Right atrium auricular region (tissue), 2 donors: ENCODE data around the gene PGAM2. TPM values are rescaled to one million over a fixed set of nuclear protein-coding genes. Genes with fewer than 3 reads are reported as not detected.

ENCODE experiments used
- DNase-seq: peaks from one replicate; pipeline ENCODE4 v3.0.0-alpha.2; 2019; ENCODE audit warnings: low spot score
- H3K27ac ChIP-seq, 2 donors: fragments of 200-600 bp; sonication (generic); 1 replicate in 1 of 2; 2 replicates in 1 of 2; pipeline ENCODE4 v1.5.1; 2016 to 2019
- H3K27me3 ChIP-seq, 2 donors: fragments of 200-600 bp; sonication (generic); one replicate each; pipeline versions ENCODE4 v1.5.1 to v1.6.0; 2017 to 2019
- H3K36me3 ChIP-seq: fragments of 200-600 bp; sonication (generic); one replicate; pipeline ENCODE4 v1.5.1; 2016
- H3K4me1 ChIP-seq, 2 donors: fragments of 200-600 bp; sonication (generic); one replicate each; pipeline versions ENCODE4 v1.5.1 to v1.6.0; 2017 to 2019
- H3K4me3 ChIP-seq, 2 donors: fragments of 200-600 bp; sonication (generic); 1 replicate in 1 of 2; 2 replicates in 1 of 2; pipeline ENCODE4 v1.5.1; 2017 to 2019; ENCODE audit warnings: mild to moderate bottlenecking in 1 of 2, moderate library complexity in 1 of 2
- H3K9me3 ChIP-seq, 2 donors: fragments of 200-600 bp; sonication (generic); one replicate each; pipeline ENCODE4 v1.5.1; 2019
- CTCF ChIP-seq, 2 donors: fragments of 200-600 bp; sonication (generic); IDR thresholded peaks; one replicate each; pipeline ENCODE4 v1.5.1; 2019; ENCODE audit warnings: antibody characterized with exemption in 2 of 2
- total RNA-seq, 2 donors: library from RNA; depleted of rRNA; stranded (reverse); fragments of >200 nt; gene quantifications; one replicate each; pipeline ENCODE4 v1.1.0, GENCODE V29; 2016

The PGAM2 gene
- total RNA-seq: 1,000 to 10,000 TPM in 1 of 2 donors, 100 to 1,000 TPM in 1; 680 to 2,809 TPM

GRCh38 chr7:44065431-44066110 lies at the start of gene PGAM2:
TSS of gene PGAM2 (minus strand) at chr7:44065567. CDS start at chr7:44065529, 38 bp downstream.
- no peak for TF ChIP-seq CTCF (IDR thresholded peaks at IDR 0.05)
- H3K27me3 ChIP-seq: no peaks in the 10 kb centered on the region
- peak; percentile 81 for DNase-seq
- H3K4me3 ChIP-seq: peak within 1 kb of the TSS; percentile 55 to 63
- peaks cover 20% of the 10 kb centered on the region for H3K36me3 ChIP-seq
- H3K9me3 ChIP-seq: no peaks in the 10 kb centered on the region
- H3K4me1 ChIP-seq: peaks cover 0 to 75% of the 10 kb centered on the region in 2 donors
- peak within 1 kb of the TSS; percentile 86 to 89 for H3K27ac ChIP-seq

- Histone ChIP-seq H3K4me3 (no peak overlapping the region), H3K36me3 (peaks cover 80% of the 10 kb centered on the region), H3K9me3 (no peaks in the 10 kb centered on the region), H3K27ac (peak overlapping the region; percentile 54 to 75), H3K4me1 (peaks cover 0 to 33% of the 10 kb centered on the region in 2 donors), H3K27me3 (no peaks in the 10 kb centered on the region)
- no peak for TF ChIP-seq CTCF (IDR thresholded peaks at IDR 0.05)
- DNase-seq: no peak
Measured at GRCh38 chr7:44114586-44115310, 49.4 kb upstream of the PGAM2 start.

- H3K27me3 ChIP-seq: no peaks in the 10 kb centered on the region
- TF ChIP-seq CTCF (IDR thresholded peaks at IDR 0.05): no peak
- H3K27ac ChIP-seq: peak overlapping the region; percentile 54 to 75
- no peak for DNase-seq
- H3K36me3 ChIP-seq: peaks cover 89% of the 10 kb centered on the region
- no peak overlapping the region for H3K4me3 ChIP-seq
- H3K9me3 ChIP-seq: no peaks in the 10 kb centered on the region
- peaks cover 0 to 24% of the 10 kb centered on the region in 2 donors for H3K4me1 ChIP-seq
Measured at GRCh38 chr7:44113764-44114354, 48.5 kb upstream of the PGAM2 start.

- peak overlapping the region in 1 of 2 donors; percentile 75 for H3K27ac ChIP-seq
- DNase-seq: no peak
- peaks cover 94% of the 10 kb centered on the region for H3K36me3 ChIP-seq
- H3K4me1 ChIP-seq: peaks cover 0 to 22% of the 10 kb centered on the region in 2 donors
- TF ChIP-seq CTCF (IDR thresholded peaks at IDR 0.05): no peak
- no peak overlapping the region for H3K4me3 ChIP-seq
- H3K9me3 ChIP-seq: no peaks in the 10 kb centered on the region
- no peaks in the 10 kb centered on the region for H3K27me3 ChIP-seq
Measured at GRCh38 chr7:44112997-44113763, 47.8 kb upstream of the PGAM2 start.

- Histone ChIP-seq H3K27me3 (no peaks in the 10 kb centered on the region), H3K4me3 (no peak overlapping the region), H3K27ac (no peak overlapping the region), H3K4me1 (peaks cover 0 to 25% of the 10 kb centered on the region in 2 donors), H3K9me3 (no peaks in the 10 kb centered on the region), H3K36me3 (peaks cover 94% of the 10 kb centered on the region)
- TF ChIP-seq CTCF (IDR thresholded peaks at IDR 0.05): no peak
- DNase-seq: no peak
Measured at GRCh38 chr7:44112231-44112996, 47.0 kb upstream of the PGAM2 start.
